ENCODE measurements around the gene ZDHHC14.

ZDHHC14 gene

DNA sequence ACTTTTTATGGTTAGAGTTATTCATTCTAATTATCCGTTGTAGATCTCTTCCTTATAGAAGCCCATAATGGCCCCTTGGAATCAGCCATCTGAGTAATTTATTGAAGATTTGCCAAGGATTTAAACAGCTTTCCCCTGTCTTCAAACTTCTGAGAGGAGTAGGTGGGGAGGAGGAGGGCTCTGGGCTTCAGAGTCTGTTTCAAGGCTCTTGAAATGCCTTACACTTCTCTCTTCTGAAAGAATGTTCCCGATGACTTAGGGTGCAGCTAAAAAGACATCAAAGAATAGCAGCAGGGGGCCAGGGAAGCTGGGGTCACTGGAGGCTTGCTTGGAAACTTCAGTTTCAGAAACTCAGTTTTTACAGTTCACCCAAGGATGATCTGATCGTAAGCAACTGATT lies 165.3 kb downstream of the ZDHHC14 start:
- TF ChIP-seq, protein P1, sequence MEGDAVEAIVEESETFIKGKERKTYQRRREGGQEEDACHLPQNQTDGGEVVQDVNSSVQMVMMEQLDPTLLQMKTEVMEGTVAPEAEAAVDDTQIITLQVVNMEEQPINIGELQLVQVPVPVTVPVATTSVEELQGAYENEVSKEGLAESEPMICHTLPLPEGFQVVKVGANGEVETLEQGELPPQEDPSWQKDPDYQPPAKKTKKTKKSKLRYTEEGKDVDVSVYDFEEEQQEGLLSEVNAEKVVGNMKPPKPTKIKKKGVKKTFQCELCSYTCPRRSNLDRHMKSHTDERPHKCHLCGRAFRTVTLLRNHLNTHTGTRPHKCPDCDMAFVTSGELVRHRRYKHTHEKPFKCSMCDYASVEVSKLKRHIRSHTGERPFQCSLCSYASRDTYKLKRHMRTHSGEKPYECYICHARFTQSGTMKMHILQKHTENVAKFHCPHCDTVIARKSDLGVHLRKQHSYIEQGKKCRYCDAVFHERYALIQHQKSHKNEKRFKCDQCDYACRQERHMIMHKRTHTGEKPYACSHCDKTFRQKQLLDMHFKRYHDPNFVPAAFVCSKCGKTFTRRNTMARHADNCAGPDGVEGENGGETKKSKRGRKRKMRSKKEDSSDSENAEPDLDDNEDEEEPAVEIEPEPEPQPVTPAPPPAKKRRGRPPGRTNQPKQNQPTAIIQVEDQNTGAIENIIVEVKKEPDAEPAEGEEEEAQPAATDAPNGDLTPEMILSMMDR (IDR thresholded peaks at IDR 0.05; ENCODE audit: extremely low read depth, missing control alignments): no peak
- DNase-seq (ENCODE audit: low spot score): no peak

DNA sequence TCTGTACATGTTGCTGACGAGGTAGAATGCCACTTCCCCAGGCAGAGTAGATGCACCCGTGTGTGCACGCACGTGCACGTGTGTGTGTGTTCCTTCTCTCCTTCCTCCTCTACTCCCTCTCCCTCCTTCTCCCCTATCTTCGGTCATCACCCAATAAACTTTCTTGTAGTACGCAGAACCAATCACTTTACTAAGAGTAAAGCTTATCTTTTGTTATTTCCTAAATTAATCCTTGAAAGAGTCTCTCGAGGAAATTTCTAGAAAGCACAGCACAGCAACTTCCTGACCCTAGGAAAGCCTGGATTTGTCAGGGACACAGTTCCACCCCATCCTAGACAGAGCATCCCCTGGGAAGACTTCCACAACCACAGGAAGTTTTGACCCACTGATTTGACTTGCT lies 166.1 kb downstream of the ZDHHC14 start:
- no peak for DNase-seq (ENCODE audit: low spot score)
- TF ChIP-seq, protein P1 (IDR thresholded peaks at IDR 0.05; ENCODE audit: extremely low read depth, missing control alignments): no peak

DNA sequence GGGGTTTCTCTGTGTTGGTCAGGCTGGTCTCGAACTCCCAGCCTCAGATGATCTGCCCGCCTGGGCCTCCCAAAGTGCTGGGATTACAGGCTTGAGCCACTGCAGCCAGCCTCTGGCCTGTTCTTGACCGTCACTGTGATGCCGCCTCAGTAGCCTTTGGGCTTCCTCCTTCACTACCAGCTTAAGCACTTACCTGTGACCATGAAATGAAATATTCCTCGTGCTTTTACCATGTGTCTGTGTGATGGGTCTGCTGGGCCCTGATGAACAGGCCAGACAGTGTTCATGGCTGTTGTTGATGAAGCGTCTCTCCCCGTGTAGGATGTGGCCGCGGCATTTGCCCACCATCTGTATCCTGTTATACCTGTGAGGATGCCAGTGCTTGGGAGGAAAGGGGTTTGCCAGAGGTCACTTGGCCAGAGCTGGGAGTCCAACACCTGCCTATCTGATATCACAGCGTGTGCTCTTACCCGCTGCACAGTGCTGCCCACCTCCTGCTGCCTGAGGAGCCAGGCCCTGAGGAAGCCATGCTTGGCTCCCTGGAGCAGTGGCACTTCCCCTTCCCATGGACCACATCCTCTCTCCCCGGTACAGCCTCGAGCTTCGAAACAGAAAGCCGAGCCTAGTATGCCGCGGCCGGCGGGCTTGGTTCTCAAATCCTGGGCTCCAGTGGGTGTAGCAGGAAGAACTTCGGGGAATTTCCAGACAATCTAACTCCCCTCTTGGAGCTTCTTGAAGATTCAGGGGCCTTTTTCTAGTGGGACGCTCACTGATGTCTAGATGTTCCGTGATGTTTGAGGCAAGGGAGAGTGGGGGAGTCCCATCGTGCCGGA lies 167.9 kb downstream of the ZDHHC14 start:
- TF ChIP-seq, protein P1 (IDR thresholded peaks at IDR 0.05; ENCODE audit: extremely low read depth, missing control alignments): no peak
- no peak for DNase-seq (ENCODE audit: low spot score)

DNA sequence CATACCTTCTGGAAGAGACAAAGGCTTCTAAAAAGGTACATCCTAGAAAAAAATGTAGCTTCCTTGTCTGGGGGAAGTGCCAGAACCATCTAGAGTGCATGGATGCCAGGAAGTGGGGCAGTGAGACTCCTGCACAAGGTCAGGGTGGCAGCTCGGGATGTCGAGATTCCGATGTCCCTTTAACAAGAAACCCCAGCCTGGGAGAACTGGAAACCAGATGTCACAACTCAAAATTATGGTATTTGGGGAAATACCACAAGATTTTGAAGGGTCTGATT lies 168.4 kb downstream of the ZDHHC14 start:
- TF ChIP-seq, protein P1 (IDR thresholded peaks at IDR 0.05; ENCODE audit: extremely low read depth, missing control alignments): no peak

DNA sequence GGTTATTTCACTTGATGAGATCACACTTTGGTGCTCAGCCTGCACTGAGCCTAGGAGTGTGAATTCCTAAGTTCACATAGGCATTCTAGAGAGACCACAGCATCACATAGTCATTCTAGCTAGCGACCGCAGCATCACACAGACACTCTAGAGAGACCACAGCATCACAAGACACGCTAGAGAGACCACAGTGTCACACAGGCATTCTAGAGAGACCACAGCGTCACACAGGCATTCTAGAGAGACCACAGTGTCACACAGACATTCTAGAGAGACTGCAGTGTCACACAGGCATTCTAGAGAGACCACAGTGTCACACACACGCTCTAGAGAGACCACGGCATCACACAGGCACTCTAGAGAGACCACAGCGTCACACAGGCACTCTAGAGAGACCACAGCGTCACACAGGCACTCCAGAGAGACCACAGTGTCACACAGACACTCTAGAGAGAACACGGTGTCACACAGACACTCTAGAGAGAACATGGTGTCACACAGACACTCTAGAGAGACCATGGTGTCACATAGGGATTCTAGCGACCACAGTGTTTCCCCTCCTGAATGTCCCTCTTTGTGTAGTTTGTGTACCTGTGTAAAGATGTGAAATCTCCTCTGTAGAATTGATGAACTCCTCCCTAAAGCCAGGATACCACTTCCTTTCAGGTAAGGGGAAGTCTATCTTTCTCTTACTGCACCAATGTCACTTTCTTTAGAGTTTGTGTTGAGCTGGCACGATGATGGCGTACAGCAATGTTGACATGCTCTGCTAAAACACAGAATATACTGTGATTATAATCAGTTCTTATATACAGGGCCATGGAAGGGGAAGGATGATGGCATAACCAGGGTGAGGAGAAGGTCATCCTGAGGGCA lies 169.4 kb downstream of the ZDHHC14 start:
- TF ChIP-seq, protein P1 (IDR thresholded peaks at IDR 0.05; ENCODE audit: extremely low read depth, missing control alignments): no peak
- DNase-seq (ENCODE audit: low spot score): no peak

More for the DNA sequence above, 168.4 kb downstream of the ZDHHC14 start:
- DNase-seq (ENCODE audit: low spot score): no peak

DNA sequence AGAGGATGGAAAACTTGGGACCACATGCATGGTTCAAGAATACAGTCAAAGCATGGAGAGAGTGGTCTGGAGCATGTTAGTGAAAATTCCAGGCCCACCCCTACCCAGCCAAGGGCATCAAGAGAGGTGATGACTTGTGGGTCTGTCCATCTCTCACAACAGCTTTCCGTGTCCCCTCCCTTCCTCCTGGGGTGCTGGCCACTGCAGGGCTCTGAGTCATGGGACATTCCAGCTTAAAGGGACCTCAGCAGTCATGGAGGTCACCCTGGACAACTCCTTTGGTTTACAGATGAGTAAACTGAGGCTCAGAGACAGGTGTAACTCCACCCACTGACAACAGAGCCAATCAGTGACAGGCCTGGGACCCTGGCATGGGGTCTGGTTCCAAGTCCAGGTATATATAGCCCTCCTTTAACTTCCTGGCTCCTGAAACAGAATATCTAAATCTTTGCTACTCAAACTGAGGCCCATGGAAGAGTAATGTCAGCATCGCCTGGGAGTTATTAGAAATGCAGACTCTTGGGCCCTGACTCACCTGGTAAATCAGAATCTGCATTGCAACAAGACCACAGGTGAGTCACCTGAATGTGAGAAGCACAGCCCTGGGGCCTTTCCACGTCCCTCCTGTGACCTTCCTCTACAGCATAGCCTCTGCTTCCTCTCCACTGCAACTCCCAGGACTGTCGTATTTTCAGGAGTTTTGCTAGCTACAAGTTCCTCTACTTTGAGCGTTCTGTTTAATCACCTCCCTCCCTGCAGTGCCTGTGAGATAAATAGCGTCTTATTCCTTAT lies 170.2 kb downstream of the ZDHHC14 start:
- TF ChIP-seq, protein P1 (IDR thresholded peaks at IDR 0.05; ENCODE audit: extremely low read depth, missing control alignments): no peak
- no peak for DNase-seq (ENCODE audit: low spot score)
